Caco-2 (cell line): ENCODE data around the gene ZKSCAN7. TPM values are rescaled to one million over a fixed set of nuclear protein-coding genes. Genes with fewer than 3 reads are reported as not detected.

ENCODE experiments used
- BruUV-seq: library from RNA; stranded (reverse); fragments of 400-500 nt; replicated peaks from 2 replicates; lab custom pipeline; 2021; lab: Mats Ljungman, UMichigan
- CTCF ChIA-PET: fragments of 300-600 bp; sonication (Branson Sonifier 250); formaldehyde crosslinking; loops from one replicate; lab custom pipeline; 2022; ENCODE audit warnings: antibody characterized with exemption; lab: Charles Lee
- POLR2A ChIA-PET: fragments of 300-600 bp; sonication (Branson Sonifier 250); formaldehyde crosslinking; loops from one replicate; lab custom pipeline; 2022; ENCODE audit warnings: antibody characterized with exemption; lab: Charles Lee
- DNase-seq, 2 experiments: peaks; one replicate each; pipeline versions ENCODE4 v3.0.0 to v3.0.0-alpha.2; 2020 to 2022
- H3K27me3 ChIP-seq: replicated peaks from 2 replicates; pipeline ENCODE4 v1.6.0; 2011; ENCODE audit warnings: low read length; ENCODE audit not compliant: control insufficient read depth, insufficient read depth
- H3K36me3 ChIP-seq: 2 replicates; pipeline ENCODE4 v1.5.1; 2011; ENCODE audit warnings: low read length; ENCODE audit not compliant: control insufficient read depth, insufficient read depth
- H3K4me1 ChIP-seq: fragments of 250-450 bp; sonication (Bioruptor Pico); 2 replicates; pipeline ENCODE4 v1.5.1; 2020; ENCODE audit warnings: mild to moderate bottlenecking
- H3K4me3 ChIP-seq: 2 replicates; pipeline ENCODE4 v1.5.1; 2011; ENCODE audit warnings: low read depth, mild to moderate bottlenecking, control low read depth, low read length
- H3K9me3 ChIP-seq: fragments of 250-450 bp; sonication (Bioruptor Pico); 2 replicates; pipeline ENCODE4 v1.5.1; 2020; ENCODE audit warnings: mild to moderate bottlenecking, moderate library complexity
- H3K27ac Mint-ChIP-seq: one replicate; pipeline ENCODE4 v1.8.0; 2022; ENCODE audit warnings: mixed read lengths; ENCODE audit not compliant: unreplicated experiment
- H3K27me3 Mint-ChIP-seq: one replicate; pipeline ENCODE4 v1.8.0; 2022; ENCODE audit warnings: mixed read lengths; ENCODE audit not compliant: insufficient read depth, unreplicated experiment
- H3K36me3 Mint-ChIP-seq: one replicate; pipeline ENCODE4 v1.8.0; 2022; ENCODE audit warnings: mild to moderate bottlenecking, mixed read lengths; ENCODE audit not compliant: insufficient read depth, unreplicated experiment
- H3K4me1 Mint-ChIP-seq: one replicate; pipeline ENCODE4 v1.8.0; 2022; ENCODE audit warnings: low read depth, mixed read lengths; ENCODE audit not compliant: unreplicated experiment
- H3K4me3 Mint-ChIP-seq: one replicate; pipeline ENCODE4 v1.8.0; 2022; ENCODE audit warnings: mild to moderate bottlenecking, moderate library complexity, mixed read lengths; ENCODE audit not compliant: unreplicated experiment
- H3K9me3 Mint-ChIP-seq: one replicate; pipeline ENCODE4 v1.8.0; 2022; ENCODE audit warnings: mixed read lengths; ENCODE audit not compliant: unreplicated experiment
- intact Hi-C: fragments of 100-400 bp; cut with micrococcal nuclease; formaldehyde crosslinking; loops from one replicate; pipeline ENCODE4 v1.10.0; 2022; ENCODE audit not compliant: unreplicated experiment
- total RNA-seq: library from RNA; stranded (reverse); gene quantifications from 2 replicates; pipeline ENCODE4 v1.2.3, GENCODE V29; 2022
- TF ChIP-seq, protein P1 (sequence below), 2 experiments: fragments of 200-600 bp in 1 of 2; IDR thresholded peaks; 1 replicate in 1 of 2; 2 replicates in 1 of 2; pipeline versions ENCODE4 v1.5.1 to v1.8.0; 2011 to 2022; ENCODE audit warnings: antibody characterized with exemption in 1 of 2, control low read depth in 1 of 2, inconsistent platforms in 1 of 2, low read depth in 1 of 2, low read length in 1 of 2, mild to moderate bottlenecking in 1 of 2, moderate library complexity in 1 of 2; ENCODE audit not compliant: insufficient read depth in 1 of 2, severe bottlenecking in 1 of 2, unreplicated experiment in 1 of 2

Gene ZKSCAN7
- total RNA-seq, 1 experiment from 2014 or later, result not detected

DNA sequence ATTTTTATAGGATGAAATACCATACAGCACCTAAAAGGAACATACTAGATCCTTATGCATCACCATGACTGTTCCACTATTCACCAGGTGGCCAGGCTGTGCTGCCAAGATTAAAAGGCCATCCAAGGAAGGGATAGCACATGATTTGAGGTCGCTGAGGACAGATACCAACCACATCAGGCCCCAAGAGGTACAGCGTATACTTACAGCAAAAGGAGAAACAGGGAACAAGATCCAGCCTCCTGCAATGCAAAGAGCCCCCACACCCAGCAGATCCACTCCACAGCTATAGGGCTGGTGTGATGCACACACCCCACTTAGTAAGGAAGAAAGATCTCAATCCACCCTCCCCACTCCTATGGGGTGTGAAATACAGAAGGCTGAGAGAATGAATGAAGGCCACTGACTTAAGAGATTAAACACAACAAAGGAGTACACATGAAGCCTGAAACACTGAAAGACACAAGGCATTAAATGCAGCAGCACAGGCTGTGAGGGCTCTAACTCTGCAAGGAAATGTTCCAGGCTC, 45.5 kb upstream of the ZKSCAN7 start:
- no peak for DNase-seq
- Histone ChIP-seq H3K4me1 (peaks cover 11% of the 10 kb centered on the region), H3K9me3 (no peaks in the 10 kb centered on the region; the same call in 1 of the 2 replicates), H3K27me3 (no peaks in the 10 kb centered on the region), H3K36me3 (no peaks in the 10 kb centered on the region), H3K4me3 (peak overlapping the region; percentile 56)
- ChIA-PET POLR2A (no interaction called here), CTCF (no interaction called here)
- Mint-ChIP-seq H3K27ac (peak overlapping the region; percentile 95), H3K9me3 (no peaks in the 10 kb centered on the region), H3K4me1 (peaks cover 6% of the 10 kb centered on the region), H3K36me3 (peaks cover 11% of the 10 kb centered on the region), H3K27me3 (no peaks in the 10 kb centered on the region), H3K4me3 (peak overlapping the region; percentile 94)
- intact Hi-C loops, result no loop called here
- no TSS peak for BruUV-seq
- TF ChIP-seq, protein P1, sequence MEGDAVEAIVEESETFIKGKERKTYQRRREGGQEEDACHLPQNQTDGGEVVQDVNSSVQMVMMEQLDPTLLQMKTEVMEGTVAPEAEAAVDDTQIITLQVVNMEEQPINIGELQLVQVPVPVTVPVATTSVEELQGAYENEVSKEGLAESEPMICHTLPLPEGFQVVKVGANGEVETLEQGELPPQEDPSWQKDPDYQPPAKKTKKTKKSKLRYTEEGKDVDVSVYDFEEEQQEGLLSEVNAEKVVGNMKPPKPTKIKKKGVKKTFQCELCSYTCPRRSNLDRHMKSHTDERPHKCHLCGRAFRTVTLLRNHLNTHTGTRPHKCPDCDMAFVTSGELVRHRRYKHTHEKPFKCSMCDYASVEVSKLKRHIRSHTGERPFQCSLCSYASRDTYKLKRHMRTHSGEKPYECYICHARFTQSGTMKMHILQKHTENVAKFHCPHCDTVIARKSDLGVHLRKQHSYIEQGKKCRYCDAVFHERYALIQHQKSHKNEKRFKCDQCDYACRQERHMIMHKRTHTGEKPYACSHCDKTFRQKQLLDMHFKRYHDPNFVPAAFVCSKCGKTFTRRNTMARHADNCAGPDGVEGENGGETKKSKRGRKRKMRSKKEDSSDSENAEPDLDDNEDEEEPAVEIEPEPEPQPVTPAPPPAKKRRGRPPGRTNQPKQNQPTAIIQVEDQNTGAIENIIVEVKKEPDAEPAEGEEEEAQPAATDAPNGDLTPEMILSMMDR (IDR thresholded peaks at IDR 0.05; ENCODE audit: insufficient read depth in 1 of 2, low read depth in 1 of 2, low read length in 1 of 2, severe bottlenecking in 1 of 2, unreplicated experiment in 1 of 2), result no peak

DNA sequence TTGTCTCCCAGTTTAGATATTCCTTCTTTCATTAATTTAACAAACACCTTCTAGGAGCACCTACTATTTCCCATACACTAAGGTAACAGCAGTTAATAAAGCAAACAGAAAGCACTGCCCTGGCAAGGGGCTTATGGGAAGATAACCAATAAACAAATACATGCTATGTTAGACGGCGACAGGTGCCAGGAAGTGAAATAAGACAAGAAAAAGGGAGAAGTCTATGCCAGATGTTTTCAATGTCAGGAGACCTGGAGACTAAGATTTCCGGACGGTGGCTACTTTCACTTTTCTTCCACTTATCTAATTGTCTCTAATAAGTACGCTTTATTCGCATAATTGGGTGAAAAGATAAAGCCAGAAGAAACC, 45.0 kb upstream of the ZKSCAN7 start:
- peaks cover 11% of the 10 kb centered on the region for H3K36me3 Mint-ChIP-seq
- TSS peak; percentile 63 for BruUV-seq
- H3K27ac Mint-ChIP-seq, result peak overlapping the region; percentile 95
- no peaks in the 10 kb centered on the region for H3K36me3 ChIP-seq
- H3K27me3 Mint-ChIP-seq, result no peaks in the 10 kb centered on the region
- H3K4me3 ChIP-seq, result peak overlapping the region; percentile 56
- no peaks in the 10 kb centered on the region; the same call in 1 of the 2 replicates for H3K9me3 ChIP-seq
- peaks cover 11% of the 10 kb centered on the region for H3K4me1 ChIP-seq
- peak overlapping the region; percentile 94 for H3K4me3 Mint-ChIP-seq
- TF ChIP-seq, protein P1 (IDR thresholded peaks at IDR 0.05; ENCODE audit: insufficient read depth in 1 of 2, low read depth in 1 of 2, low read length in 1 of 2, severe bottlenecking in 1 of 2, unreplicated experiment in 1 of 2), result no peak
- intact Hi-C loops, result loop anchor here (2.0 to 5.0 kb wide), 3 partner anchors 33 to 1548 kb away; partner anchors contain the start of gene ZNF445
- H3K9me3 Mint-ChIP-seq, result no peaks in the 10 kb centered on the region
- DNase-seq, result no peak
- ChIA-PET POLR2A (no interaction called here), CTCF (no interaction called here)
- peaks cover 6% of the 10 kb centered on the region for H3K4me1 Mint-ChIP-seq
- H3K27me3 ChIP-seq, result no peaks in the 10 kb centered on the region

DNA sequence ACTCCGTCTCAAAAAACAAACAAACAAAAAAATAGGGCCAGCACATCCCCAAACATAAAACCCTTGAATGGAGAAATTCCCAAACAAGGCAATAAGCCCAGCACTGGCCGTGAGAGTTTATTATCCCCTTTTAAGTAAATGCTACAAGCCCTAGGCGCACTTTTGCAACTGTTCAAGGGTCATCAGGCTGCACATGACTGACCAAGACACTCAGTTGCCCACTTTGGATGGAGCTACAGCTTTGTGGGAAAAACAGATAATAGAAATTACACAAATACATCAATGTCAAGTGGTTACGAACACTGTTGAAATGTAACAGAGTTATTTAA, 43.8 kb upstream of the ZKSCAN7 start:
- H3K4me1 Mint-ChIP-seq, result peaks cover 6% of the 10 kb centered on the region
- TSS peak; percentile 35 for BruUV-seq
- no peaks in the 10 kb centered on the region for H3K9me3 ChIP-seq
- H3K36me3 ChIP-seq, result no peaks in the 10 kb centered on the region
- H3K4me1 ChIP-seq, result peaks cover 11% of the 10 kb centered on the region
- POLR2A ChIA-PET, result interaction anchor here (0.7 to 1.2 kb wide), 4 partner anchors 11 to 173 kb away, joined by 3 read pairs; no protein-coding TSS in a partner anchor
- no peaks in the 10 kb centered on the region for H3K27me3 ChIP-seq
- no peaks in the 10 kb centered on the region for H3K27me3 Mint-ChIP-seq
- CTCF ChIA-PET, result interaction anchor here (0.6 to 1.3 kb wide), 3 partner anchors 152 to 403 kb away, joined by 3 to 5 read pairs (median 4); no protein-coding TSS in a partner anchor
- H3K9me3 Mint-ChIP-seq, result no peaks in the 10 kb centered on the region
- intact Hi-C loops, result loop anchor here (2.0 to 5.0 kb wide), 3 partner anchors 34 to 1549 kb away; partner anchors contain the start of gene ZNF445
- peak in 1 of 2 experiments; percentile 8 for DNase-seq
- H3K27ac Mint-ChIP-seq, result peak overlapping the region; percentile 95
- H3K4me3 Mint-ChIP-seq, result peak overlapping the region; percentile 94
- peak overlapping the region; percentile 56 for H3K4me3 ChIP-seq
- TF ChIP-seq, protein P1 (IDR thresholded peaks at IDR 0.05; ENCODE audit: insufficient read depth in 1 of 2, low read depth in 1 of 2, low read length in 1 of 2, severe bottlenecking in 1 of 2, unreplicated experiment in 1 of 2), result no peak
- peaks cover 6% of the 10 kb centered on the region for H3K36me3 Mint-ChIP-seq
